Measurements from ENCODE around the gene UBASH3A.

The UBASH3A gene

GRCh38 chr21:42374864-42375499 lies 28.7 kb upstream of the UBASH3A start:
- no peak overlapping the region for H3K4me3 ChIP-seq (ENCODE audit: low read depth, low read length)
- no peak for TF ChIP-seq CTCF (IDR thresholded peaks at IDR 0.05; ENCODE audit: low read depth, low read length, missing control alignments)
- DNase-seq (ENCODE audit: low read depth), result no peak

- no peak for TF ChIP-seq CTCF (IDR thresholded peaks at IDR 0.05; ENCODE audit: low read depth, low read length, missing control alignments)
- H3K4me3 ChIP-seq (ENCODE audit: low read depth, low read length), result no peak overlapping the region
- DNase-seq (ENCODE audit: low read depth), result no peak
These were observed 28.2 kb upstream of the UBASH3A start for GRCh38 chr21:42375506-42375905.

- TF ChIP-seq CTCF (IDR thresholded peaks at IDR 0.05; ENCODE audit: low read depth, low read length, missing control alignments), result no peak
- H3K4me3 ChIP-seq (ENCODE audit: low read depth, low read length), result no peak overlapping the region
- DNase-seq (ENCODE audit: low read depth), result no peak
These were observed 27.8 kb upstream of the UBASH3A start for GRCh38 chr21:42375966-42376337.

GRCh38 chr21:42376338-42376982 lies 27.2 kb upstream of the UBASH3A start:
- no peak for DNase-seq (ENCODE audit: low read depth)
- no peak for TF ChIP-seq CTCF (IDR thresholded peaks at IDR 0.05; ENCODE audit: low read depth, low read length, missing control alignments)
- H3K4me3 ChIP-seq (ENCODE audit: low read depth, low read length), result no peak overlapping the region

- no peak overlapping the region for H3K4me3 ChIP-seq (ENCODE audit: low read depth, low read length)
- TF ChIP-seq CTCF (IDR thresholded peaks at IDR 0.05; ENCODE audit: low read depth, low read length, missing control alignments), result no peak
- DNase-seq (ENCODE audit: low read depth), result no peak
These were observed 26.3 kb upstream of the UBASH3A start for GRCh38 chr21:42377211-42377950.

- no peak overlapping the region for H3K4me3 ChIP-seq (ENCODE audit: low read depth, low read length)
- DNase-seq (ENCODE audit: low read depth), result no peak
- TF ChIP-seq CTCF (IDR thresholded peaks at IDR 0.05; ENCODE audit: low read depth, low read length, missing control alignments), result no peak
These were observed 25.8 kb upstream of the UBASH3A start for GRCh38 chr21:42377951-42378340.
